Heart left ventricle (tissue), 16 donors: ENCODE measurements around the gene TTLL11. TPM values are rescaled to one million over a fixed set of nuclear protein-coding genes. Genes with fewer than 3 reads are reported as not detected.

Source experiments
- ATAC-seq, 4 donors: fragments of 200-7000 bp; cut with Tn5 transposase; one replicate each; pipeline ENCODE4 v1.9.1; 2020 to 2022; ENCODE audit warnings: moderate library complexity in 4 of 4, mild to moderate bottlenecking in 3 of 4, moderate number of reproducible peaks in 1 of 4
- DNase-seq, 5 donors: peaks; one replicate each; pipeline ENCODE4 v3.0.0-alpha.2; 2020
- H3K27ac ChIP-seq, 12 donors: fragments of 200-600 bp; sonication (generic) in 4 of 12; one replicate each; pipeline versions ENCODE4 v1.5.0 to v1.8.0; 2016 to 2022; ENCODE audit warnings: mild to moderate bottlenecking in 2 of 12
- H3K27me3 ChIP-seq, 9 donors: fragments of 200-600 bp; sonication (generic) in 2 of 9; one replicate each; pipeline versions ENCODE4 v1.5.1 to v1.8.0; 2016 to 2022; ENCODE audit warnings: mild to moderate bottlenecking in 3 of 9
- H3K36me3 ChIP-seq, 9 donors: fragments of 200-600 bp; sonication (generic) in 2 of 9; one replicate each; pipeline versions ENCODE4 v1.5.0 to v1.8.0; 2018 to 2022; ENCODE audit warnings: mild to moderate bottlenecking in 2 of 9
- H3K4me1 ChIP-seq, 12 donors: fragments of 200-600 bp; sonication (generic) in 4 of 12; one replicate each; pipeline versions ENCODE4 v1.5.0 to v1.8.0; 2016 to 2022; ENCODE audit warnings: mild to moderate bottlenecking in 3 of 12
- H3K4me3 ChIP-seq, 12 donors: fragments of 200-600 bp; sonication (generic) in 4 of 12; one replicate each; pipeline versions ENCODE4 v1.5.0 to v1.8.0; 2017 to 2022; ENCODE audit warnings: mild to moderate bottlenecking in 9 of 12, moderate library complexity in 4 of 12
- H3K9me3 ChIP-seq, 12 donors: fragments of 200-600 bp; sonication (generic) in 4 of 12; one replicate each; pipeline versions ENCODE4 v1.5.0 to v1.8.0; 2016 to 2022; ENCODE audit warnings: mild to moderate bottlenecking in 1 of 12
- POLR2A ChIP-seq, 2 donors: fragments of 450-650 bp; IDR thresholded peaks; one replicate each; pipeline ENCODE4 v1.6.1; 2017; ENCODE audit warnings: antibody characterized with exemption in 2 of 2, mild to moderate bottlenecking in 2 of 2, moderate library complexity in 2 of 2
- WGBS, 4 donors: extraction: QIAGEN DNeasy Blood & Tissue Kit in 2 of 4; methylation state at CpG; one replicate each; pipeline versions ENCODE4 v1.1.5 to v1.1.7; 2013 to 2018; 5-methylcytosine and 5-hydroxymethylcytosine counted together
- intact Hi-C, 10 donors: fragments of 100-400 bp; cut with DNase I; formaldehyde crosslinking; loops; one replicate each; pipeline versions ENCODE4 v1.11.1 to v1.14.2; 2022
- polyA plus RNA-seq, 2 donors: library from polyadenylated mRNA; stranded (reverse); fragments of 200-250 nt; gene quantifications; one replicate each; pipeline ENCODE4 v1.2.3, GENCODE V29; 2013
- total RNA-seq, 9 donors: library from RNA; depleted of rRNA in 2 of 9; stranded (reverse); fragments of >200 nt in 2 of 9; fragmentation: NEBNext Ultra II Directional in 3 of 9; extraction: Animal tissue kit (Norgen Biotek cat#: 25700) in 3 of 9; gene quantifications; one replicate each; pipeline versions ENCODE4 v1.1.0 to v1.2.4, GENCODE V29; 2016 to 2023
- TF ChIP-seq, protein P1 (sequence below), 12 donors: fragments of 200-600 bp; sonication (generic) in 4 of 12; IDR thresholded peaks; one replicate each; pipeline versions ENCODE4 v1.5.0 to v1.8.0; 2018 to 2022; ENCODE audit warnings: antibody characterized with exemption in 12 of 12, mild to moderate bottlenecking in 5 of 12
- donor health status: ischemic (EF 13 %, LVEDD 7.1; RV severe dilation, severe dysfunction).
- donor health status: healthy with polysubstance abuse.
- donor health status: DM: no; HTN: yes; CAD: no.
- donor health status: DM: no; HTN: no; CAD: no.
- donor health status: ischemic (EF 25% LVEDD 6.9; RV normal size, moderate dysfunction).
- donor health status: ischemic (EF 25% LVEDD 5.7; RV mildly dilated, moderate dysfunction).
- donor health status: healthy.
- donor health status: DM: yes; HTN: yes; CAD: no.
- donor health status: ischemic (EF 35%, LVEDD 5.7; RV mildly dilated, moderate dysfunction).
- donor health status: nonischemic (EF 11% LVEDD 7.7; RV severe dilation, severe dysfunction).
- donor health status: DM: yes; HTN: yes; CAD: no.
- donor health status: PGD.
- donor health status: ischemic (EF 29% LVEDD 5.4; RV normal size, mild dysfunction).
- donor health status: nonischemic (EF 23%, LVEDD 6.1; RV moderate dilation, normal function).

Gene TTLL11
- total and polyA plus RNA-seq, 11 donors, result 2.7 to 10.9 (median 7.9) TPM

DNA sequence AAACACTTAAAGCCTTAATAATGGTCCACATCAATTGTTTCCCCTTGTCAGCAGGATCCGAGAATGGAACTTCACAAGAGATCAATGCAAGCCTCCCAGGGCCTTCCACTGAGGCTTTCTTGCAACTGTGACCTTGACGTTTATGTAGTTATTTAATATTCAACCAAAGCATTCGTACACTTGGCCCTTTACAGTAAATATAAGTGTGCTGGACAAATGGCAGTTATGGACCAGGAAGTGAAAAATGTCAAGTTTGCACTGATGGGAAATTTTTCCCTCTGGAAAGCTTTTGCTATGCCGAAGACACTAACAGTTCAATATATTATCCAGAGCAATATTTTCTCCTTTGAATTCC is 101.8 kb downstream of the TTLL11 start:
- intact Hi-C loops, result loop anchor here (2.0 to 10.0 kb wide), 15 partner anchors 129 to 446 kb away; no protein-coding TSS in a partner anchor
- no peak overlapping the region for H3K4me3 ChIP-seq
- TF ChIP-seq, protein P1, sequence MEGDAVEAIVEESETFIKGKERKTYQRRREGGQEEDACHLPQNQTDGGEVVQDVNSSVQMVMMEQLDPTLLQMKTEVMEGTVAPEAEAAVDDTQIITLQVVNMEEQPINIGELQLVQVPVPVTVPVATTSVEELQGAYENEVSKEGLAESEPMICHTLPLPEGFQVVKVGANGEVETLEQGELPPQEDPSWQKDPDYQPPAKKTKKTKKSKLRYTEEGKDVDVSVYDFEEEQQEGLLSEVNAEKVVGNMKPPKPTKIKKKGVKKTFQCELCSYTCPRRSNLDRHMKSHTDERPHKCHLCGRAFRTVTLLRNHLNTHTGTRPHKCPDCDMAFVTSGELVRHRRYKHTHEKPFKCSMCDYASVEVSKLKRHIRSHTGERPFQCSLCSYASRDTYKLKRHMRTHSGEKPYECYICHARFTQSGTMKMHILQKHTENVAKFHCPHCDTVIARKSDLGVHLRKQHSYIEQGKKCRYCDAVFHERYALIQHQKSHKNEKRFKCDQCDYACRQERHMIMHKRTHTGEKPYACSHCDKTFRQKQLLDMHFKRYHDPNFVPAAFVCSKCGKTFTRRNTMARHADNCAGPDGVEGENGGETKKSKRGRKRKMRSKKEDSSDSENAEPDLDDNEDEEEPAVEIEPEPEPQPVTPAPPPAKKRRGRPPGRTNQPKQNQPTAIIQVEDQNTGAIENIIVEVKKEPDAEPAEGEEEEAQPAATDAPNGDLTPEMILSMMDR (IDR thresholded peaks at IDR 0.05), result no peak
- no peak for TF ChIP-seq POLR2A (IDR thresholded peaks at IDR 0.05)
- no peak overlapping the region for H3K27ac ChIP-seq
- H3K4me1 ChIP-seq, result peaks cover 0 to 35% (median 6%) of the 10 kb centered on the region in 12 donors
- H3K27me3 ChIP-seq, result no peaks in the 10 kb centered on the region
- ATAC-seq (no peak), DNase-seq (no peak)
- WGBS, 4 donors, result 65 to 76% (median 72%) methylated on average over 4 of the region's 4 CpGs
- H3K36me3 ChIP-seq, result peaks cover 0 to 13% (median 0%) of the 10 kb centered on the region in 9 donors
- H3K9me3 ChIP-seq, result no peaks in the 10 kb centered on the region

DNA sequence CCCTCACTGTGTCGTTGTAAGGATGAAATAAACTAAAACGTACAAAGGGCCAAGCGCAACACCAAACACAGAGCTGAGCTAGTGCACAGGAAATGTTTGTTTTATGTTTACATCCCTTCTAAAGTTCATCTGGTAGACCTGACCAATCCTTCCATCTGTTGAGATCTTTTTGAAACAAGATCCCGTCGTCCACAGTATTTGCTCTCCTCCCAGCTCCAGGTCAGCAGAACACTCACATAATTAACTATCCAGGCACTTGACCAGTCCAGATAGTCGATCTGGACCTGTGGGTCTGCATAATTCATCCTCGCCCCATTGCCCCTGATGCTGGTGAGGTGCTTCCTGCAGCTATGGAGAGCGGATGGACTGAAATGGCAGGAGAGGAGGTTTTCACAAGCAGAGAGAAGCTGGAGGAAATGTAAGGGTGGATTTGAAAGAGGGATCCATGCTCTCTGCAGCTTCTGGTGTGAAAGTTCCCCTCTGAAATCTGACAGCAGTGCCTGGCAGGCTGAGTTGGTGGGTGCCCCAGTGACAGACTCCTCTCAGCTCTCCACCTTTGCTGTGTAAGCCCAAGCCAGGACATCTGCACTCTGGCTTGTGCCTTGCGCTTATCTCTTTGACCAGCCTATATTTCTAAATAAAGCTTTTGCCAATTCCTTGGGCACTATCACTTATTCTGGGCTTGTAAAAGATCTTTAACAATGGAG is 102.4 kb downstream of the TTLL11 start:
- Histone ChIP-seq H3K9me3 (no peaks in the 10 kb centered on the region), H3K4me1 (peaks cover 0 to 39% (median 9%) of the 10 kb centered on the region in 12 donors), H3K4me3 (no peak overlapping the region), H3K36me3 (peaks cover 0 to 13% (median 0%) of the 10 kb centered on the region in 9 donors), H3K27me3 (no peaks in the 10 kb centered on the region), H3K27ac (no peak overlapping the region)
- no peak for DNase-seq
- 79 to 84% (median 80%) methylated on average over 9 of the region's 9 CpGs for WGBS, 4 donors
- no peak for ATAC-seq
- intact Hi-C loops, result loop anchor here (2.0 to 10.0 kb wide), 15 partner anchors 128 to 446 kb away; no protein-coding TSS in a partner anchor
- TF ChIP-seq, protein P1 (IDR thresholded peaks at IDR 0.05), result no peak
- no peak for TF ChIP-seq POLR2A (IDR thresholded peaks at IDR 0.05)

DNA sequence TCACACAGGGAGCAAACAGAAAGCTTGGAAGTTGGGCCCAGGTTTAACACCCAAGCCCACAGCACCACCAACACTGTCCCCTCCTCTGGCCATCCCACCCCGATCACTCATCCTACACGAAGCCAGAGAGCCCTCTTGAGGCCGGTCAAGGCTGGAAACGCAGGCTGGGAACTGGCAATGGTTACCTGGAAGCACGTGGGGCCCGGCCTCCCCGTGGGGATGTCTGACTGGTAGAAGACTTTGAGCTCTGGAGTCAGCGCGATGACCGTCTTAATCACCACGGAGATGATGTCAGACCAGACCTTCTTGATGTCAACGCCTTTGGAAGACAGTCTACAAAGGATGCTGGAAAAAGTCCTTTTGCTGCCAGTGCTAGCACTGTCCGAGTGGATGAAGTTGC is 104.1 kb downstream of the TTLL11 start:
- DNase-seq (peak in 2 of 5 donors; percentile 26 to 47), ATAC-seq (no peak)
- Histone ChIP-seq H3K4me3 (no peak overlapping the region), H3K4me1 (peaks cover 0 to 52% (median 15%) of the 10 kb centered on the region in 12 donors), H3K9me3 (no peaks in the 10 kb centered on the region), H3K36me3 (peaks cover 0 to 13% (median 0%) of the 10 kb centered on the region in 9 donors), H3K27ac (no peak overlapping the region), H3K27me3 (no peaks in the 10 kb centered on the region)
- intact Hi-C loops, result loop anchor here in 4 of 10 donors (5.0 to 10.0 kb wide), 3 partner anchors 242 to 247 kb away; no protein-coding TSS in a partner anchor
- WGBS, 4 donors, result 64 to 80% (median 72%) methylated on average over 9 to 13 of the region's 13 CpGs
- TF ChIP-seq, protein P1 (IDR thresholded peaks at IDR 0.05), result peak in 6 of 12 donors; percentile 12 to 38 (median 16)
- no peak for TF ChIP-seq POLR2A (IDR thresholded peaks at IDR 0.05)

DNA sequence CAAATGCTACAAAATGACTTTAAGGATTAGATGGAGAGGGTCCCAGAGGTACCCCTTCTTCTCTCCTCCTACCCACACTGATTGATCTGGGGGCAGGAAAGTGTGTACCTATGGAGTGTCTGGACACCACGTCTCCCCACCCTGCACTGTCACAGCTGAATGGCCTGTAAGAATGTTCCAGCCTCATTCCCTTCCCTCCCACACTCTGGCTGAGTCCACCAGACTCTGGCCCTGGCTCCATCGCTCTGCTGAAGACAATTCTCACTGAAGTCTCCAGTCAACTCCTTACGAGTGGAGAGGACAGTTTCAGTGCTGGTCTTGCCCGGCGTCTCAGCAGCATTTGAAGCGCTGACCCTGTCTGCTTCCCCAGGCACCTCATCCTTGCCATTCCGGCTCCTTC is 105.8 kb downstream of the TTLL11 start:
- DNase-seq (peak in 1 of 5 donors; percentile 29), ATAC-seq (peak in 2 of 4 donors; percentile 20 to 30)
- Histone ChIP-seq H3K9me3 (no peaks in the 10 kb centered on the region), H3K27me3 (no peaks in the 10 kb centered on the region), H3K4me3 (no peak overlapping the region), H3K36me3 (peaks cover 0 to 13% (median 0%) of the 10 kb centered on the region in 9 donors), H3K27ac (peak overlapping the region in 4 of 12 donors; percentile 24 to 90 (median 76)), H3K4me1 (peaks cover 0 to 50% (median 15%) of the 10 kb centered on the region in 12 donors)
- TF ChIP-seq POLR2A (IDR thresholded peaks at IDR 0.05), result no peak
- TF ChIP-seq, protein P1 (IDR thresholded peaks at IDR 0.05), result no peak
- WGBS, 4 donors, result 81 to 91% (median 87%) methylated on average over 7 of the region's 7 CpGs
- intact Hi-C loops, result loop anchor here in 4 of 10 donors (5.0 to 10.0 kb wide), 3 partner anchors 240 to 245 kb away; no protein-coding TSS in a partner anchor
